Fibroblast of pulmonary artery (primary cell): Measurements from ENCODE around the gene SAXO2.
A peak's percentile ranks its signal among the peaks of the same experiment; 100 is the strongest.
"Not testable (repeated sequence)": the region's sequence is repeated elsewhere in the genome, so short reads cannot be mapped to it uniquely, and the experiment has no call there.

Experiments
- DNase-seq: peaks from one replicate; pipeline ENCODE4 v3.0.0-alpha.2; 2010; ENCODE audit warnings: low read depth
- H3K4me3 ChIP-seq: replicated peaks from 2 replicates; pipeline ENCODE4 v1.5.1; 2011; ENCODE audit warnings: low read depth, mild to moderate bottlenecking, control low read depth, low read length, moderate library complexity
- CTCF ChIP-seq: IDR thresholded peaks from 2 replicates; pipeline ENCODE4 v1.5.1; 2011; ENCODE audit warnings: mild to moderate bottlenecking, control low read depth, low read length, inconsistent platforms; ENCODE audit errors: missing control alignments

SAXO2 gene

GRCh38 chr15:82305621-82306048 is 43.0 kb downstream of the SAXO2 start:
- DNase-seq: no peak
- TF ChIP-seq CTCF: no peak
- no peak overlapping the region for H3K4me3 ChIP-seq

DNA sequence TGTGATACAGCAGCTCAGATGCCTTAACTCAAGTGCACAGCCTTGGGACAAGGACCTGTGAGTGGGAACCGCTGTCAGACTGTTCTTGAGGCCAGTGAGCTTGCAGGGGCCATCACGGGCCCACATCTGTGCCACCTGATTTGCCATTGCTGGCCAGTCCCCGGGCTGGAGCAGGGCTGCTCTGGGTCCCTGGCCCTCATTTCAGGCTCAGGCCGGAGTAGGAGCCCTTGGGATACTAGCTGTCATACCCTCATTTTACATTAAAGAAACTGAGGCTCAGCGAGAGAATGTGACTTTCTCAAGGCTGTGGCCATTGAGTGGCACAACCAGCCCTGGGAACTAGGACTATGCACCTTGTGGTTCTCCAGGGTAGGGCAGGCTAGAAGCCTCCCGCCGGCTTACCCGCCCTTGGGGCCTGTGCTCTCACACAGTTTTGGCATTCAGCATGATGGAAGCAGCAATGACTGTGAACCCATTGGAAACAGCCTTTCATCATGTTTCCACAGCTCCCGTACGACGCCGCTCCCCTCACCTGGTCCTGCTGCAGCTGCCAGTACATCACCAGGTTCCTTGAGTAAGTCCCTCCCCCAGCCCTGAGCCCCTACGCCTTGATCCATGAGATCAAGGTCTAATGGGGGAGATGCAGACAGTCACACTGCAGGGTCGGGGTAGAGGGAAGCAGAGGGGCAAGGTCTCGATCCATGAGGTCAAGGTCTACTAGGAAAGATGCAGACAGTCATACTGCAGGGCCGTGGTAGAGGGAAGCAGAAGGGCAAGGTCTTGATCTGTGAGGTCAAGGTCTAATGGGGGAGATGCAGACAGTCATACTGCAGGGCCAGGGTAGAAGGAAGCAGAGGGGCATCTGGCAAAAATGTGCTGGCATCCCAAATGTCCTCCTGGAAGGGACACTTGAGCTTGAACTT is 44.4 kb downstream of the SAXO2 start:
- DNase-seq: no peak
- no peak overlapping the region for H3K4me3 ChIP-seq
- no peak for TF ChIP-seq CTCF

GRCh38 chr15:82307714-82308081 is 45.1 kb downstream of the SAXO2 start:
- no peak for TF ChIP-seq CTCF
- no peak for DNase-seq
- H3K4me3 ChIP-seq: no peak overlapping the region

DNA sequence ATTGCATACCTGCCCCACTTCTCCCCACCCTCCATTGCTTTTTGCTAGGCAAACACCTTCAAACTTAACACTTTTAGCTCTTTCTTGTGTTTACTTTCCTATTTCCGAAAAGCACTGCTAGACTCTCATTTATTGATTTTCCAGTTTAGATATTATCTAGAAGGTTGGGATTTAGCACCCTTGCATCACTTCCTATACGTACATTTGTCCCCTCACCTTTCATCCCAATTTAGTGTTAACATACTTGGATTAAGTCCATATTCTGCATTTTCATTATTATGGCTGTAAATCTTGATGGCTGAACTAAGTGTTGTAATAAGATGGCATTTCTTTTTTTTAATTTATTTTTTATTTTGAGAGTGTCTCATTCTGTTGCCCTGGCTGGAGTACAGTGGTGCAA is 47.2 kb downstream of the SAXO2 start:
- H3K4me3 ChIP-seq: no peak overlapping the region
- TF ChIP-seq CTCF: no peak

GRCh38 chr15:82311321-82311720 is 48.7 kb downstream of the SAXO2 start:
- H3K4me3 ChIP-seq, DNase-seq: not testable (repeated sequence)

More for the DNA sequence above, 47.2 kb downstream of the SAXO2 start:
- DNase-seq: no peak

- no peak for TF ChIP-seq CTCF
- DNase-seq: peak; percentile 18
- H3K4me3 ChIP-seq: no peak overlapping the region
These were observed 50.1 kb downstream of the SAXO2 start for GRCh38 chr15:82312586-82313349.

DNA sequence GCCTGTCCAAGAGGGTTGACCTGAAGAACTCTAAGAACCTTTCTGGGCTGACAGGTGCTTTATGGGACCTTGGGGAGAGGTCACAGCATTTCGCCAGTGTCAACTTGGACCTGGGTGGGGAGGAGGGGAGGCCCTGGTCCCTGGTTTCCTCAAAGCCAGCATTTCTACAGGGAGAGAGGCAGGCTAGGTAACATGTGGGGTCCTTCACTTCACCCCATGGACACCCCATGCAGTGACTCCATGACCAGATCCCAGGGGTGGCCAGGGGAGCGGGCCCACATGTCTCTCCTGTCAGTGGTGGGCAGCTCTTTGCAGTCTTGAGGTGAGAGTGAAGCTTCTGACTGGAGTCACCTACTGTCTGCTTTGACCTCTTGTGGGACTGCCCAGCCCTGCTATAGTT is 50.8 kb downstream of the SAXO2 start:
- H3K4me3 ChIP-seq: no peak overlapping the region
- TF ChIP-seq CTCF: no peak
- DNase-seq: no peak

- not testable (repeated sequence) for H3K4me3 ChIP-seq, DNase-seq
These were observed 51.5 kb downstream of the SAXO2 start for GRCh38 chr15:82313951-82314768.
